ENCODE data around the gene UNC79. TPM values are rescaled to one million over a fixed set of nuclear protein-coding genes. Genes with fewer than 3 reads are reported as not detected.

The UNC79 gene
- total RNA-seq, 1 donor from 2014 or later = not detected

- Mint-ChIP-seq H3K36me3 (ENCODE audit: low read depth) (no peaks in the 10 kb centered on the region), H3K27ac (no peak overlapping the region), H3K9me3 (no peaks in the 10 kb centered on the region), H3K27me3 (ENCODE audit: low read depth) (no peaks in the 10 kb centered on the region), H3K4me3 (ENCODE audit: low read depth) (no peak overlapping the region), H3K4me1 (ENCODE audit: low read depth) (no peaks in the 10 kb centered on the region)
- intact Hi-C loops (cut with micrococcal nuclease) = no loop called here
- DNase-seq (ENCODE audit: low spot score) = no peak
Measured at GRCh38 chr14:93582516-93582915, 151.8 kb downstream of the UNC79 start.

- Mint-ChIP-seq H3K4me3 (ENCODE audit: low read depth) (no peak overlapping the region), H3K9me3 (no peaks in the 10 kb centered on the region), H3K27me3 (ENCODE audit: low read depth) (no peaks in the 10 kb centered on the region), H3K27ac (no peak overlapping the region), H3K4me1 (ENCODE audit: low read depth) (no peaks in the 10 kb centered on the region), H3K36me3 (ENCODE audit: low read depth) (no peaks in the 10 kb centered on the region)
- intact Hi-C loops (cut with micrococcal nuclease) = no loop called here
- DNase-seq (ENCODE audit: low spot score) = no peak
Measured at GRCh38 chr14:93587330-93587729, 156.6 kb downstream of the UNC79 start.

GRCh38 chr14:93591506-93591905 is 160.8 kb downstream of the UNC79 start:
- DNase-seq (ENCODE audit: low spot score) = no peak
- Mint-ChIP-seq H3K4me3 (ENCODE audit: low read depth) (no peak overlapping the region), H3K27ac (no peak overlapping the region), H3K4me1 (ENCODE audit: low read depth) (no peaks in the 10 kb centered on the region), H3K9me3 (no peaks in the 10 kb centered on the region), H3K36me3 (ENCODE audit: low read depth) (no peaks in the 10 kb centered on the region), H3K27me3 (ENCODE audit: low read depth) (no peaks in the 10 kb centered on the region)
- intact Hi-C loops (cut with micrococcal nuclease) = no loop called here

- Mint-ChIP-seq H3K27ac (no peak overlapping the region), H3K36me3 (ENCODE audit: low read depth) (no peaks in the 10 kb centered on the region), H3K9me3 (no peaks in the 10 kb centered on the region), H3K27me3 (ENCODE audit: low read depth) (no peaks in the 10 kb centered on the region), H3K4me1 (ENCODE audit: low read depth) (no peaks in the 10 kb centered on the region), H3K4me3 (ENCODE audit: low read depth) (no peak overlapping the region)
- intact Hi-C loops (cut with micrococcal nuclease) = no loop called here
- no peak for DNase-seq (ENCODE audit: low spot score)
Measured at GRCh38 chr14:93592786-93593185, 162.0 kb downstream of the UNC79 start.

GRCh38 chr14:93606091-93606490 is 175.4 kb downstream of the UNC79 start:
- DNase-seq (ENCODE audit: low spot score) = no peak
- intact Hi-C loops (cut with micrococcal nuclease) = no loop called here
- H3K9me3 Mint-ChIP-seq = no peaks in the 10 kb centered on the region
- H3K4me1 Mint-ChIP-seq (ENCODE audit: low read depth) = no peaks in the 10 kb centered on the region
- H3K4me3 Mint-ChIP-seq (ENCODE audit: low read depth) = no peak overlapping the region
- no peak overlapping the region for H3K27ac Mint-ChIP-seq
- no peaks in the 10 kb centered on the region for H3K27me3 Mint-ChIP-seq (ENCODE audit: low read depth)
- H3K36me3 Mint-ChIP-seq (ENCODE audit: low read depth) = no peaks in the 10 kb centered on the region

GRCh38 chr14:93619176-93619793 is 188.5 kb downstream of the UNC79 start:
- Mint-ChIP-seq H3K36me3 (ENCODE audit: low read depth) (no peaks in the 10 kb centered on the region), H3K27me3 (ENCODE audit: low read depth) (peaks cover 10% of the 10 kb centered on the region), H3K27ac (no peak overlapping the region), H3K4me1 (ENCODE audit: low read depth) (no peaks in the 10 kb centered on the region), H3K9me3 (no peaks in the 10 kb centered on the region), H3K4me3 (ENCODE audit: low read depth) (no peak overlapping the region)
- intact Hi-C loops (cut with micrococcal nuclease) = no loop called here
- DNase-seq (ENCODE audit: low spot score) = no peak

- Mint-ChIP-seq H3K27ac (no peak overlapping the region), H3K4me1 (ENCODE audit: low read depth) (no peaks in the 10 kb centered on the region), H3K9me3 (no peaks in the 10 kb centered on the region), H3K4me3 (ENCODE audit: low read depth) (no peak overlapping the region), H3K36me3 (ENCODE audit: low read depth) (no peaks in the 10 kb centered on the region), H3K27me3 (ENCODE audit: low read depth) (peaks cover 11% of the 10 kb centered on the region)
- DNase-seq (ENCODE audit: low spot score) = no peak
- intact Hi-C loops (cut with micrococcal nuclease) = no loop called here
Measured at GRCh38 chr14:93628048-93628447, 197.3 kb downstream of the UNC79 start.

GRCh38 chr14:93629643-93630042 is 198.9 kb downstream of the UNC79 start:
- H3K27me3 Mint-ChIP-seq (ENCODE audit: low read depth) = peaks cover 11% of the 10 kb centered on the region
- no peak for DNase-seq (ENCODE audit: low spot score)
- intact Hi-C loops (cut with micrococcal nuclease) = no loop called here
- no peaks in the 10 kb centered on the region for H3K9me3 Mint-ChIP-seq
- H3K4me1 Mint-ChIP-seq (ENCODE audit: low read depth) = no peaks in the 10 kb centered on the region
- no peaks in the 10 kb centered on the region for H3K36me3 Mint-ChIP-seq (ENCODE audit: low read depth)
- no peak overlapping the region for H3K27ac Mint-ChIP-seq
- H3K4me3 Mint-ChIP-seq (ENCODE audit: low read depth) = no peak overlapping the region

- Mint-ChIP-seq H3K9me3 (no peaks in the 10 kb centered on the region), H3K4me3 (ENCODE audit: low read depth) (no peak overlapping the region), H3K27me3 (ENCODE audit: low read depth) (peaks cover 13% of the 10 kb centered on the region), H3K36me3 (ENCODE audit: low read depth) (no peaks in the 10 kb centered on the region), H3K4me1 (ENCODE audit: low read depth) (no peaks in the 10 kb centered on the region), H3K27ac (no peak overlapping the region)
- intact Hi-C loops (cut with micrococcal nuclease) = no loop called here
- no peak for DNase-seq (ENCODE audit: low spot score)
Measured at GRCh38 chr14:93638790-93639189, 208.1 kb downstream of the UNC79 start.

GRCh38 chr14:93643127-93643526 is 212.4 kb downstream of the UNC79 start:
- no peak overlapping the region for H3K4me3 Mint-ChIP-seq (ENCODE audit: low read depth)

GRCh38 chr14:93643676-93644075 is 212.9 kb downstream of the UNC79 start:
- intact Hi-C loops (cut with micrococcal nuclease) = no loop called here

More at GRCh38 chr14:93643127-93643526, 212.4 kb downstream of the UNC79 start:
- Mint-ChIP-seq H3K27me3 (ENCODE audit: low read depth) (peaks cover 6% of the 10 kb centered on the region), H3K9me3 (peaks cover 8% of the 10 kb centered on the region), H3K36me3 (ENCODE audit: low read depth) (no peaks in the 10 kb centered on the region), H3K4me1 (ENCODE audit: low read depth) (peaks cover 5% of the 10 kb centered on the region), H3K27ac (no peak overlapping the region)
- intact Hi-C loops (cut with micrococcal nuclease) = no loop called here
- DNase-seq (ENCODE audit: low spot score) = no peak

GRCh38 chr14:93645200-93645599 is 214.5 kb downstream of the UNC79 start:
- peaks cover 14% of the 10 kb centered on the region for H3K4me1 Mint-ChIP-seq (ENCODE audit: low read depth)
- H3K27ac Mint-ChIP-seq = no peak overlapping the region
- intact Hi-C loops (cut with micrococcal nuclease) = no loop called here
- H3K9me3 Mint-ChIP-seq = peaks cover 8% of the 10 kb centered on the region
- no peak overlapping the region for H3K4me3 Mint-ChIP-seq (ENCODE audit: low read depth)
- no peak for DNase-seq (ENCODE audit: low spot score)
- H3K36me3 Mint-ChIP-seq (ENCODE audit: low read depth) = no peaks in the 10 kb centered on the region
- no peaks in the 10 kb centered on the region for H3K27me3 Mint-ChIP-seq (ENCODE audit: low read depth)

More at GRCh38 chr14:93643676-93644075, 212.9 kb downstream of the UNC79 start:
- Mint-ChIP-seq H3K4me1 (ENCODE audit: low read depth) (peaks cover 11% of the 10 kb centered on the region), H3K27me3 (ENCODE audit: low read depth) (peaks cover 6% of the 10 kb centered on the region), H3K36me3 (ENCODE audit: low read depth) (no peaks in the 10 kb centered on the region), H3K4me3 (ENCODE audit: low read depth) (no peak overlapping the region), H3K27ac (no peak overlapping the region), H3K9me3 (peaks cover 8% of the 10 kb centered on the region)
- no peak for DNase-seq (ENCODE audit: low spot score)

- Mint-ChIP-seq H3K36me3 (ENCODE audit: low read depth) (no peaks in the 10 kb centered on the region), H3K4me3 (ENCODE audit: low read depth) (no peak overlapping the region), H3K27ac (peak overlapping the region; percentile 20), H3K4me1 (ENCODE audit: low read depth) (peaks cover 14% of the 10 kb centered on the region), H3K9me3 (peaks cover 8% of the 10 kb centered on the region), H3K27me3 (ENCODE audit: low read depth) (peaks cover 6% of the 10 kb centered on the region)
- intact Hi-C loops (cut with micrococcal nuclease) = no loop called here
- DNase-seq (ENCODE audit: low spot score) = no peak
Measured at GRCh38 chr14:93648440-93649168, 217.9 kb downstream of the UNC79 start.

Data from activated T-helper 2 cell treated with anti-CD3 and anti-CD28 coated beads, Interferon-gamma antibody, Interleukin-2, Interleukin-4, amounts not matched to agents 10 μg/mL and 5 μg/mL and 100 μg/mL, durations not matched to agents 14 hours and 24 hours and 36 hours (primary cell).